SK-N-MC (cell line): ENCODE results near the gene SLC38A10.

Source experiments
- DNase-seq: peaks from one replicate; pipeline ENCODE4 v3.0.0-alpha.2; 2011; ENCODE audit warnings: low read depth, low spot score
- H3K27ac ChIP-seq: fragments of 200-600 bp; sonication (generic); 2 replicates; pipeline ENCODE4 v1.5.1; 2016; ENCODE audit warnings: mixed run types
- H3K36me3 ChIP-seq: fragments of 200-600 bp; sonication (generic); 2 replicates; pipeline ENCODE4 v1.6.1; 2017; ENCODE audit warnings: antibody characterized with exemption, low read length, mixed read lengths; ENCODE audit not compliant: insufficient read depth
- H3K4me3 ChIP-seq: fragments of 200-600 bp; sonication (generic); 2 replicates; pipeline ENCODE4 v1.5.1; 2016
- H3K9ac ChIP-seq: fragments of 200-600 bp; sonication (generic); 2 replicates; pipeline ENCODE4 v1.8.0; 2017; ENCODE audit warnings: mixed run types, mixed read lengths; ENCODE audit not compliant: insufficient read length
- H3K9me3 ChIP-seq: fragments of 200-600 bp; sonication (generic); 2 replicates; pipeline ENCODE4 v1.6.1; 2017; ENCODE audit warnings: low read depth, mild to moderate bottlenecking, antibody characterized with exemption, low read length, moderate library complexity, mixed read lengths
- EZH2 ChIP-seq: fragments of 200-600 bp; sonication (generic); IDR thresholded peaks from one replicate; pipeline ENCODE4 v1.6.1; 2017; ENCODE audit warnings: antibody characterized with exemption
- FOXP2 ChIP-seq: optimal IDR thresholded peaks from 2 replicates; pipeline ENCODE3; 2011; ENCODE audit warnings: mild to moderate bottlenecking, moderate library complexity; ENCODE audit not compliant: insufficient read depth; ENCODE audit errors: extremely low read length, control extremely low read depth
- POLR2AphosphoS5 ChIP-seq: IDR thresholded peaks from 2 replicates; pipeline ENCODE4 v1.6.1; 2012; ENCODE audit warnings: mild to moderate bottlenecking, low read depth, low read length, borderline replicate concordance

Gene SLC38A10

GRCh38 chr17:81298991-81299738 lies 4.1 kb upstream of the SLC38A10 start:
- H3K9me3 ChIP-seq, result no peaks in the 10 kb centered on the region
- TF ChIP-seq POLR2AphosphoS5 (no peak), EZH2 (no peak), FOXP2 (no peak)
- H3K9ac ChIP-seq, result no peak overlapping the region
- H3K27ac ChIP-seq, result peak overlapping the region; percentile 60
- H3K4me3 ChIP-seq, result no peak overlapping the region
- no peak for DNase-seq
- no peaks in the 10 kb centered on the region for H3K36me3 ChIP-seq

- Histone ChIP-seq H3K36me3 (no peaks in the 10 kb centered on the region), H3K27ac (peak overlapping the region; percentile 60), H3K9ac (no peak overlapping the region), H3K4me3 (no peak overlapping the region), H3K9me3 (no peaks in the 10 kb centered on the region)
- TF ChIP-seq POLR2AphosphoS5 (no peak), FOXP2 (no peak), EZH2 (no peak)
- DNase-seq, result no peak
These were observed 3.4 kb upstream of the SLC38A10 start for GRCh38 chr17:81298325-81298990.

DNA sequence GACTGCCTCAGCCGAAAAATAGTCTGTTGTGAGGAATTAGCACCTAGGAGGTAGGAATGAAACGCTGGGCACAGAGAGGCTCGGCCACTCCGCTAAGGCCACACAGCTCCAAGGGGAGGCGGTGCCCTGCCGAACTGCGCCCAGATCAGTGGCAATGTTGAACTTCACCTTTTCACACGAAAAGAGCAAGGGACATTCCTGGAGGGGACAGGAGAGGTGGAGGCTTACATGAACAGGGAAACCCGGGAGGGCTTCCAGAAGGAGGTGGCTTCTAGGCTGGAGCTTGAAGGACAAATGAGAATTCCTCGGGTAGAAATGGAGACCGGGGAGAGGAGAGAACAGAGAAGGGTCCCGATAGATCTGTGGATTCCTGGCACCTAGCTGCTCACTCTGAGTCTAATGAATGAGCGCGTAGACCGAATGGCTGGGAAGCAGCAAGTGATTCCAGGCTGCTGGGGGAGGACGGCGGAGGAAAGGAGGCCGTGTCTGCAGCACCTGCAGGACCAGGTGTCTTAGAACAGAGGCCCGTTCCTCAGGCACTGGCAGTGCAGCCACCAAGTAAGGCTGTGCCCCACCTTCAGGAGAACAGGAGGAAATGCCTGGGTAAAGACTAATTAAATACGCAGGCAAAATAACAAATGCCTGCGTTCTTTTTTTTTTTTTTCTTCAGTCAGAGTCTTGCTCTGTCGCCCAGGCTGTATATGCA lies 722 bp upstream of the SLC38A10 start:
- Histone ChIP-seq H3K9ac (peak overlapping the region; percentile 88), H3K9me3 (no peaks in the 10 kb centered on the region), H3K4me3 (peak overlapping the region; percentile 94), H3K27ac (peak overlapping the region; percentile 75), H3K36me3 (no peaks in the 10 kb centered on the region)
- TF ChIP-seq FOXP2, result no peak
- no peak for TF ChIP-seq EZH2
- TF ChIP-seq POLR2AphosphoS5, result no peak
- DNase-seq, result no peak

- Histone ChIP-seq H3K4me3 (peak overlapping the region; percentile 94), H3K9ac (peak overlapping the region; percentile 88), H3K27ac (peak overlapping the region; percentile 30; the same call in 1 of the 2 replicates), H3K9me3 (no peaks in the 10 kb centered on the region), H3K36me3 (no peaks in the 10 kb centered on the region)
- TF ChIP-seq FOXP2, result no peak
- no peak for TF ChIP-seq POLR2AphosphoS5
- no peak for TF ChIP-seq EZH2
- DNase-seq, result no peak
These were observed 536 bp downstream of the SLC38A10 start for GRCh38 chr17:81294512-81295030.

DNA sequence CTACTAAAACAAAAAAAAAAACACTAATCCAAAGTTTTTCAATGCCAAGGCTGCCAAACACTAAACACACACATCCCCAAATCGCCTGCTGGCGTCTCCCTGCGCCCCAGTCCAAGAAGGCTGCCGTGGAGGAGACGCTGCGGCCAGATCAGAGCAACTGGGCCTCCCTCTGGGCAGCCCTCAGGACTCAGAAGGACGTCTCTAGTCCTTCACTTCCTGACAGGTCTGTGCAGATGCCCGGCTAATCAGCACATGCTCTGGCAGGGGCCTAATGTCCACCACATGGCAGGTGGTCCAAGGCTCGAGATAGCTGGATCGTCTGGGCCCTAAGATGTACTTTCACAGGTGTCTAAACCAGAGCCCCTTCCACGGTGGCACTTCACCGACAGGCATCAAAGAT lies 2.7 kb downstream of the SLC38A10 start:
- no peaks in the 10 kb centered on the region for H3K9me3 ChIP-seq
- no peak overlapping the region for H3K9ac ChIP-seq
- no peak overlapping the region for H3K27ac ChIP-seq
- DNase-seq, result no peak
- H3K4me3 ChIP-seq, result no peak overlapping the region
- peaks cover 9% of the 10 kb centered on the region; the same call in 1 of the 2 replicates for H3K36me3 ChIP-seq
- TF ChIP-seq EZH2 (no peak), FOXP2 (no peak), POLR2AphosphoS5 (no peak)

DNA sequence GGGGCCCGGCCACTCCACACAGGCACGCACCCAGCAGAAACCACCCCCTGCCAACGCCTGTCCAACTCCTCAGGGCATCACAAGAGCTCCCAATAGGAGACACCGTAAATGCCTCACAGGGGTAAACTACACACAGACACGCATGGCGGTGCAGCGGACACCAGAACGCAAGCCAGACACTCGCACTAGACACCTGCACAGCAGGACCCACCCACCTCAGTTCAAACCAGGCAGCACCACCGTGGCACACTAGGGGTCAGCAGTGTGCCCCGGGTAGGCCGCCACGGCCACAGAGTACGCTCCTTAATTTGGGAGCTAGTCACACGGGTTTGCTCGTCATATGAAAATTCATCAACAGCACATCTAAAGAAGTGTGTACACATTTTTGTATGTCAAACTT lies 3.4 kb downstream of the SLC38A10 start:
- TF ChIP-seq FOXP2 (no peak), POLR2AphosphoS5 (no peak), EZH2 (no peak)
- no peaks in the 10 kb centered on the region for H3K9me3 ChIP-seq
- no peak overlapping the region for H3K9ac ChIP-seq
- H3K4me3 ChIP-seq, result no peak overlapping the region
- peaks cover 9% of the 10 kb centered on the region; the same call in 1 of the 2 replicates for H3K36me3 ChIP-seq
- H3K27ac ChIP-seq, result no peak overlapping the region
- no peak for DNase-seq

DNA sequence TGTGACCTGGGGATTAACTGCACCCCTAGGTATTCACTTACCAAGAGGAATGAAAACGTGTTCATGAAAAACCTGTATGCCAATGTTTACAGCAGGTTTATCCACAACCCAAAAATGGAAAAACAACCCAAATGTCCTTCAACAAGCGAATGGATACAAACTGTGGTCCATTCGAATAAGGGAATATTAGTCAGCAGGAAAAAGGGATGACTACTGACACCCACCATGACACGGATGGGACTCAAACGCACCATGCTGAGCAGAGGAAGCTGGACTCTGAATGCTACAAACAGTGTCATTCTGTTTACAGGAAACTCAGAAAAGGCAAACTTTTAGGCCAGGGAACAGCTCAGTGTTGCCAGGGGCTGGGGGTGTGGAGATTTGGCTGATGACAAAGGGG lies 4.9 kb downstream of the SLC38A10 start:
- no peak overlapping the region for H3K27ac ChIP-seq
- peaks cover 9% of the 10 kb centered on the region; the same call in 1 of the 2 replicates for H3K36me3 ChIP-seq
- no peak overlapping the region for H3K4me3 ChIP-seq
- DNase-seq, result no peak
- H3K9me3 ChIP-seq, result no peaks in the 10 kb centered on the region
- no peak overlapping the region for H3K9ac ChIP-seq
- TF ChIP-seq POLR2AphosphoS5, result no peak
- no peak for TF ChIP-seq FOXP2

DNA sequence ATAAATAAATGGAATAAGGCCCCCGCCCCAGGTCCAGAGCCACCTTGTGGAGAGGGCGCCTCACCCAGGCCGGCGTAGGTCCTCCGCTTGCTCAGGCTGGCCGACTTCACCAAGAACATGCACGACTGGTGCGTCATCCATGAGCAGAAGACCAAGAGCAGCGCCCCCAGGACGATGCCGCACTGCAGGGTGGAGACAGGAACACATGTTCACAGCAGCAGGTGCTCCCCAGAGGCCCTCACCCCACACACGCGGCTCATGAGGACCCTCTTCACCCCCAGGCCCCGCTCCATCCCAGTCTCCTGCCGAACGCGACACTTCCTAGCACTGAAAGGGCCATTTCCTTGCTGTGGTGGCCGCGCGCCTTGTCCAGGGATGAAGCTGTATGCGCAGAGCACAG lies 5.5 kb downstream of the SLC38A10 start:
- Histone ChIP-seq H3K36me3 (peaks cover 9% of the 10 kb centered on the region; the same call in 1 of the 2 replicates), H3K9ac (no peak overlapping the region), H3K27ac (no peak overlapping the region), H3K4me3 (no peak overlapping the region), H3K9me3 (no peaks in the 10 kb centered on the region)
- TF ChIP-seq POLR2AphosphoS5, result no peak
- no peak for DNase-seq
